ENCODE data around the gene GIT2. TPM values are rescaled to one million over a fixed set of nuclear protein-coding genes. Genes with fewer than 3 reads are reported as not detected.
A peak's percentile ranks its signal among the peaks of the same experiment; 100 is the strongest.

The GIT2 gene
- total and polyA plus RNA-seq, 2 of the 13 experiments (the other 11 are each of a cell fraction or from before 2014, with no cell fraction given) = 18.4 to 19.8 TPM

DNA sequence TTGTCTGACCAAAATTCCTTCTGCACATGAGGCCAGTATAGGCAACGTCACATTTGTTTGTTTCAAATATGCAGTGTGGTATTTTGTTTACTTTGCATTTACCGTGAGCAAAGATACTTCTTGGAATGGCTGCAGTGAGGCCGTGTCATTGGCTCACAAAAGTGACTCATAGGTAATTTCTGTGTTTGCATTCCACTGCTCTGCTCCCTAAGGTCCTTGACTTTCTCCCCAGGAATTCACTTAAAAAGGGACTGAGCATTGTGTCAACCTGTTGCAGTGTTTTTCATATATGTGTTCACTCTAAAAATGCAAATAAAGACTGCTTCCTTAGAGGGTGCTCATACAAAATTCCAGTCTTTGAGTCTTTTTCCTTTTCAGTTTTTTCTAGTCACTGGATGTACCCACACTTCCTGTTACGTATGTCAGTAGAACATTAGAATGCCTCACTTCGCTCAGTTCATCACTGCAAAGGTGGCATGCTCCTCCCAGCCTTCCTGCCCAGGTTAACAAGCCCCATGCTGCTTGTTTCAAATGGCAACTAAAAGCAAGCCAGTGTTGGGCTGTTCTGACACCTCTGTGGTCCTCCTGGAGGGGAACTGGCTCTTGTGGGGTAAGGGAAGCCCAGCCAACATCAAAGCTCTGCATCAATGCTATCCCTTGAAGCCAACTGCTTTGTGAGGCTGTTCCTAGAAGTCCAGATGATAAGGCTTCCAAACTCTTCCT is 43.1 kb upstream of the GIT2 start (continued):
- TF ChIP-seq, protein P1, sequence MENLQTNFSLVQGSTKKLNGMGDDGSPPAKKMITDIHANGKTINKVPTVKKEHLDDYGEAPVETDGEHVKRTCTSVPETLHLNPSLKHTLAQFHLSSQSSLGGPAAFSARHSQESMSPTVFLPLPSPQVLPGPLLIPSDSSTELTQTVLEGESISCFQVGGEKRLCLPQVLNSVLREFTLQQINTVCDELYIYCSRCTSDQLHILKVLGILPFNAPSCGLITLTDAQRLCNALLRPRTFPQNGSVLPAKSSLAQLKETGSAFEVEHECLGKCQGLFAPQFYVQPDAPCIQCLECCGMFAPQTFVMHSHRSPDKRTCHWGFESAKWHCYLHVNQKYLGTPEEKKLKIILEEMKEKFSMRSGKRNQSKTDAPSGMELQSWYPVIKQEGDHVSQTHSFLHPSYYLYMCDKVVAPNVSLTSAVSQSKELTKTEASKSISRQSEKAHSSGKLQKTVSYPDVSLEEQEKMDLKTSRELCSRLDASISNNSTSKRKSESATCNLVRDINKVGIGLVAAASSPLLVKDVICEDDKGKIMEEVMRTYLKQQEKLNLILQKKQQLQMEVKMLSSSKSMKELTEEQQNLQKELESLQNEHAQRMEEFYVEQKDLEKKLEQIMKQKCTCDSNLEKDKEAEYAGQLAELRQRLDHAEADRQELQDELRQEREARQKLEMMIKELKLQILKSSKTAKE (CRISPR knock-in tag; IDR thresholded peaks at IDR 0.05; ENCODE audit: borderline replicate concordance) = no peak
- TF ChIP-seq NRL (CRISPR knock-in tag; IDR thresholded peaks at IDR 0.05; ENCODE audit: borderline replicate concordance) (no peak), SMC3 (IDR thresholded peaks at IDR 0.05; ENCODE audit: low read length) (no peak), ISX (CRISPR knock-in tag; conservative IDR thresholded peaks at IDR 0.05) (no peak), ZNF678 (CRISPR knock-in tag; IDR thresholded peaks at IDR 0.05) (no peak), ZSCAN21 (CRISPR knock-in tag; IDR thresholded peaks at IDR 0.05; ENCODE audit: borderline replicate concordance) (0 out of 2 replicates have a peak, but pooled peaks have one; percentile 49), CCAR2 (optimal IDR thresholded peaks at IDR 0.05; ENCODE audit: low read depth, low read length) (no peak), IKZF4 (CRISPR knock-in tag; IDR thresholded peaks at IDR 0.05; ENCODE audit: borderline replicate concordance, low read depth, not compliant biosample characterization) (no peak), SMAD3 (CRISPR knock-in tag; IDR thresholded peaks at IDR 0.05) (peak; percentile 56; the same call in 1 of the 2 replicates)
- TF ChIP-seq, protein P2, sequence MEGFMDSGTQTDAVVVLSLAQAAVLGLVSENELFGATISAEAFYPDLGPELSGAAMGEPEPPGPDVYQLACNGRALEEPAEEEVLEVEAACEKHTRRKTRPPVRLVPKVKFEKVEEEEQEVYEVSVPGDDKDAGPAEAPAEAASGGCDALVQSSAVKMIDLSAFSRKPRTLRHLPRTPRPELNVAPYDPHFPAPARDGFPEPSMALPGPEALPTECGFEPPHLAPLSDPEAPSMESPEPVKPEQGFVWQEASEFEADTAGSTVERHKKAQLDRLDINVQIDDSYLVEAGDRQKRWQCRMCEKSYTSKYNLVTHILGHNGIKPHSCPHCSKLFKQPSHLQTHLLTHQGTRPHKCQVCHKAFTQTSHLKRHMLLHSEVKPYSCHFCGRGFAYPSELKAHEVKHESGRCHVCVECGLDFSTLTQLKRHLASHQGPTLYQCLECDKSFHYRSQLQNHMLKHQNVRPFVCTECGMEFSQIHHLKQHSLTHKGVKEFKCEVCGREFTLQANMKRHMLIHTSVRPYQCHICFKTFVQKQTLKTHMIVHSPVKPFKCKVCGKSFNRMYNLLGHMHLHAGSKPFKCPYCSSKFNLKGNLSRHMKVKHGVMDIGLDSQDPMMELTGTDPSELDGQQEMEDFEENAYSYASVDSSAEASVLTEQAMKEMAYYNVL (CRISPR knock-in tag; IDR thresholded peaks at IDR 0.05; ENCODE audit: borderline replicate concordance) = peak; percentile 56; the same call in 1 of the 2 replicates
- TF ChIP-seq, protein P3, sequence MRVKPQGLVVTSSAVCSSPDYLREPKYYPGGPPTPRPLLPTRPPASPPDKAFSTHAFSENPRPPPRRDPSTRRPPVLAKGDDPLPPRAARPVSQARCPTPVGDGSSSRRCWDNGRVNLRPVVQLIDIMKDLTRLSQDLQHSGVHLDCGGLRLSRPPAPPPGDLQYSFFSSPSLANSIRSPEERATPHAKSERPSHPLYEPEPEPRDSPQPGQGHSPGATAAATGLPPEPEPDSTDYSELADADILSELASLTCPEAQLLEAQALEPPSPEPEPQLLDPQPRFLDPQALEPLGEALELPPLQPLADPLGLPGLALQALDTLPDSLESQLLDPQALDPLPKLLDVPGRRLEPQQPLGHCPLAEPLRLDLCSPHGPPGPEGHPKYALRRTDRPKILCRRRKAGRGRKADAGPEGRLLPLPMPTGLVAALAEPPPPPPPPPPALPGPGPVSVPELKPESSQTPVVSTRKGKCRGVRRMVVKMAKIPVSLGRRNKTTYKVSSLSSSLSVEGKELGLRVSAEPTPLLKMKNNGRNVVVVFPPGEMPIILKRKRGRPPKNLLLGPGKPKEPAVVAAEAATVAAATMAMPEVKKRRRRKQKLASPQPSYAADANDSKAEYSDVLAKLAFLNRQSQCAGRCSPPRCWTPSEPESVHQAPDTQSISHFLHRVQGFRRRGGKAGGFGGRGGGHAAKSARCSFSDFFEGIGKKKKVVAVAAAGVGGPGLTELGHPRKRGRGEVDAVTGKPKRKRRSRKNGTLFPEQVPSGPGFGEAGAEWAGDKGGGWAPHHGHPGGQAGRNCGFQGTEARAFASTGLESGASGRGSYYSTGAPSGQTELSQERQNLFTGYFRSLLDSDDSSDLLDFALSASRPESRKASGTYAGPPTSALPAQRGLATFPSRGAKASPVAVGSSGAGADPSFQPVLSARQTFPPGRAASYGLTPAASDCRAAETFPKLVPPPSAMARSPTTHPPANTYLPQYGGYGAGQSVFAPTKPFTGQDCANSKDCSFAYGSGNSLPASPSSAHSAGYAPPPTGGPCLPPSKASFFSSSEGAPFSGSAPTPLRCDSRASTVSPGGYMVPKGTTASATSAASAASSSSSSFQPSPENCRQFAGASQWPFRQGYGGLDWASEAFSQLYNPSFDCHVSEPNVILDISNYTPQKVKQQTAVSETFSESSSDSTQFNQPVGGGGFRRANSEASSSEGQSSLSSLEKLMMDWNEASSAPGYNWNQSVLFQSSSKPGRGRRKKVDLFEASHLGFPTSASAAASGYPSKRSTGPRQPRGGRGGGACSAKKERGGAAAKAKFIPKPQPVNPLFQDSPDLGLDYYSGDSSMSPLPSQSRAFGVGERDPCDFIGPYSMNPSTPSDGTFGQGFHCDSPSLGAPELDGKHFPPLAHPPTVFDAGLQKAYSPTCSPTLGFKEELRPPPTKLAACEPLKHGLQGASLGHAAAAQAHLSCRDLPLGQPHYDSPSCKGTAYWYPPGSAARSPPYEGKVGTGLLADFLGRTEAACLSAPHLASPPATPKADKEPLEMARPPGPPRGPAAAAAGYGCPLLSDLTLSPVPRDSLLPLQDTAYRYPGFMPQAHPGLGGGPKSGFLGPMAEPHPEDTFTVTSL (CRISPR knock-in tag; IDR thresholded peaks at IDR 0.05; ENCODE audit: borderline replicate concordance) = peak; percentile 85; the same call in 1 of the 2 replicates
- TF ChIP-seq, protein P4, sequence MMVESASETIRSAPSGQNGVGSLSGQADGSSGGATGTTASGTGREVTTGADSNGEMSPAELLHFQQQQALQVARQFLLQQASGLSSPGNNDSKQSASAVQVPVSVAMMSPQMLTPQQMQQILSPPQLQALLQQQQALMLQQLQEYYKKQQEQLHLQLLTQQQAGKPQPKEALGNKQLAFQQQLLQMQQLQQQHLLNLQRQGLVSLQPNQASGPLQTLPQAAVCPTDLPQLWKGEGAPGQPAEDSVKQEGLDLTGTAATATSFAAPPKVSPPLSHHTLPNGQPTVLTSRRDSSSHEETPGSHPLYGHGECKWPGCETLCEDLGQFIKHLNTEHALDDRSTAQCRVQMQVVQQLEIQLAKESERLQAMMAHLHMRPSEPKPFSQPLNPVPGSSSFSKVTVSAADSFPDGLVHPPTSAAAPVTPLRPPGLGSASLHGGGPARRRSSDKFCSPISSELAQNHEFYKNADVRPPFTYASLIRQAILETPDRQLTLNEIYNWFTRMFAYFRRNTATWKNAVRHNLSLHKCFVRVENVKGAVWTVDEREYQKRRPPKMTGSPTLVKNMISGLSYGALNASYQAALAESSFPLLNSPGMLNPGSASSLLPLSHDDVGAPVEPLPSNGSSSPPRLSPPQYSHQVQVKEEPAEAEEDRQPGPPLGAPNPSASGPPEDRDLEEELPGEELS (CRISPR knock-in tag; IDR thresholded peaks at IDR 0.05) = peak; percentile 98
- TF ChIP-seq, protein P5, sequence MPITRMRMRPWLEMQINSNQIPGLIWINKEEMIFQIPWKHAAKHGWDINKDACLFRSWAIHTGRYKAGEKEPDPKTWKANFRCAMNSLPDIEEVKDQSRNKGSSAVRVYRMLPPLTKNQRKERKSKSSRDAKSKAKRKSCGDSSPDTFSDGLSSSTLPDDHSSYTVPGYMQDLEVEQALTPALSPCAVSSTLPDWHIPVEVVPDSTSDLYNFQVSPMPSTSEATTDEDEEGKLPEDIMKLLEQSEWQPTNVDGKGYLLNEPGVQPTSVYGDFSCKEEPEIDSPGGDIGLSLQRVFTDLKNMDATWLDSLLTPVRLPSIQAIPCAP (CRISPR knock-in tag; IDR thresholded peaks at IDR 0.05; ENCODE audit: low read depth) = no peak

Measured in HepG2 (cell line).